Measurements from ENCODE around the gene LIMS1. TPM values are rescaled to one million over a fixed set of nuclear protein-coding genes. Genes with fewer than 3 reads are reported as not detected.
A peak's percentile ranks its signal among the peaks of the same experiment; 100 is the strongest.

LIMS1 gene
- total RNA-seq, 1 donor from 2014 or later, result 19.4 TPM

DNA sequence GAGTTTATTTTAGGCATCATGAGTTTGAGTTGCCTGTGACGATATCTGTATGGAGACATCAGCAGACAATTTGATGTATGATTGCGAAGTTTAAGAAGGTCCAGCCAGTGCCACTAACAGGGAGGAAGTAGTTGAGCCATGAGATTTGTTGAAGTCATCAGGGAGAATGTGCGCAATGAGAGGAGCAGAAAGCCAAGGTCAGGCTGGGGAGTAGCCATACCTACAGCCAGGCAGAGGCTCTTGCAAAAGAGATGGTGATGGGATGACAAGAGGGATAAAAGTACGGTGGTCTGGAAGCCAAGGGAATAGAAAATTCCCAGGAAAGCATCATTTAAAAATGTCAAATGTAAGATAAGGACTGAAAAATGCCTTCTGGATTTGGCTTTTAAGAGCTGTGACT, 51.2 kb downstream of the LIMS1 start:
- Histone ChIP-seq H3K27me3 (no peaks in the 10 kb centered on the region), H3K4me1 (peaks cover 10% of the 10 kb centered on the region), H3K36me3 (no peaks in the 10 kb centered on the region), H2AFZ (replicated peaks) (no peak overlapping the region), H3F3A (ENCODE audit: low read depth) (no peaks in the 10 kb centered on the region), H4K20me1 (ENCODE audit: low read depth) (no peaks in the 10 kb centered on the region), H3K9ac (no peak overlapping the region), H3K27ac (no peak overlapping the region), H3K9me3 (ENCODE audit: low read depth) (no peaks in the 10 kb centered on the region), H3K4me3 (no peak overlapping the region), H3K4me2 (no peak overlapping the region), H3K79me2 (ENCODE audit: low read depth) (peaks cover 25% of the 10 kb centered on the region)
- TF ChIP-seq EZH2 (IDR thresholded peaks at IDR 0.05) (no peak), EZH2phosphoT487 (IDR thresholded peaks at IDR 0.05) (no peak)
- TF ChIP-seq, protein P1, sequence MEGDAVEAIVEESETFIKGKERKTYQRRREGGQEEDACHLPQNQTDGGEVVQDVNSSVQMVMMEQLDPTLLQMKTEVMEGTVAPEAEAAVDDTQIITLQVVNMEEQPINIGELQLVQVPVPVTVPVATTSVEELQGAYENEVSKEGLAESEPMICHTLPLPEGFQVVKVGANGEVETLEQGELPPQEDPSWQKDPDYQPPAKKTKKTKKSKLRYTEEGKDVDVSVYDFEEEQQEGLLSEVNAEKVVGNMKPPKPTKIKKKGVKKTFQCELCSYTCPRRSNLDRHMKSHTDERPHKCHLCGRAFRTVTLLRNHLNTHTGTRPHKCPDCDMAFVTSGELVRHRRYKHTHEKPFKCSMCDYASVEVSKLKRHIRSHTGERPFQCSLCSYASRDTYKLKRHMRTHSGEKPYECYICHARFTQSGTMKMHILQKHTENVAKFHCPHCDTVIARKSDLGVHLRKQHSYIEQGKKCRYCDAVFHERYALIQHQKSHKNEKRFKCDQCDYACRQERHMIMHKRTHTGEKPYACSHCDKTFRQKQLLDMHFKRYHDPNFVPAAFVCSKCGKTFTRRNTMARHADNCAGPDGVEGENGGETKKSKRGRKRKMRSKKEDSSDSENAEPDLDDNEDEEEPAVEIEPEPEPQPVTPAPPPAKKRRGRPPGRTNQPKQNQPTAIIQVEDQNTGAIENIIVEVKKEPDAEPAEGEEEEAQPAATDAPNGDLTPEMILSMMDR (IDR thresholded peaks at IDR 0.05), result no peak
- Mint-ChIP-seq H3K36me3 (peaks cover 3% of the 10 kb centered on the region), H3K4me1 (peaks cover 22% of the 10 kb centered on the region), H3K27me3 (ENCODE audit: insufficient read depth, low read depth) (peaks cover 2% of the 10 kb centered on the region), H3K9me3 (no peaks in the 10 kb centered on the region), H3K27ac (peak overlapping the region; percentile 20), H3K4me3 (no peak overlapping the region)
- no peak for DNase-seq (ENCODE audit: low spot score)

DNA sequence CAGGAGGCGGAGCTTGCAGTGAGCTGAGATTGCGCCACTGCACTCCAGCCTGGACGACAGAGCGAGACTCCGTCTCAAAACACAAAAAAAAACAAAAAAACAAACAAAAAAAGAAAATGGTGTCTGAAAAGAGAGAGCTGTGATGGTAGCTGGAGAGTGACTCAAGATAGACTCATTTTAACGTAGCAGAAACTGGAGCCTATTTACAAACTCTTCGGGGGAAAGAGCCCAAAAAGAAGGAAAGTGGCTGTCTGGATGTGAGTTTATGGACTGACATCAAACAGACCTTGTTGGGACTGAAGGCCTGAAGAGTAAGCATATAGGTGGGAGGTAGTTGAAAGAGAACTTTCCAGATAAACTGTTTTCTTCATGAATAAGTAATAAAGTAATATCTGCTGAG, 51.8 kb downstream of the LIMS1 start:
- Histone ChIP-seq H3F3A (ENCODE audit: low read depth) (no peaks in the 10 kb centered on the region), H3K9ac (no peak overlapping the region), H3K4me2 (no peak overlapping the region), H4K20me1 (ENCODE audit: low read depth) (no peaks in the 10 kb centered on the region), H3K4me3 (no peak overlapping the region), H3K9me3 (ENCODE audit: low read depth) (no peaks in the 10 kb centered on the region), H3K36me3 (no peaks in the 10 kb centered on the region), H3K27ac (no peak overlapping the region), H3K27me3 (no peaks in the 10 kb centered on the region), H3K79me2 (ENCODE audit: low read depth) (peaks cover 25% of the 10 kb centered on the region), H2AFZ (replicated peaks) (no peak overlapping the region), H3K4me1 (peaks cover 10% of the 10 kb centered on the region)
- DNase-seq (ENCODE audit: low spot score), result no peak
- peaks cover 2% of the 10 kb centered on the region for H3K27me3 Mint-ChIP-seq (ENCODE audit: insufficient read depth, low read depth)
- no peak overlapping the region for H3K27ac Mint-ChIP-seq
- H3K4me1 Mint-ChIP-seq, result peaks cover 27% of the 10 kb centered on the region
- no peaks in the 10 kb centered on the region for H3K9me3 Mint-ChIP-seq
- H3K36me3 Mint-ChIP-seq, result peaks cover 7% of the 10 kb centered on the region
- TF ChIP-seq, protein P1 (IDR thresholded peaks at IDR 0.05), result no peak
- TF ChIP-seq EZH2phosphoT487 (IDR thresholded peaks at IDR 0.05), result no peak
- TF ChIP-seq EZH2 (IDR thresholded peaks at IDR 0.05), result no peak
- no peak overlapping the region for H3K4me3 Mint-ChIP-seq

DNA sequence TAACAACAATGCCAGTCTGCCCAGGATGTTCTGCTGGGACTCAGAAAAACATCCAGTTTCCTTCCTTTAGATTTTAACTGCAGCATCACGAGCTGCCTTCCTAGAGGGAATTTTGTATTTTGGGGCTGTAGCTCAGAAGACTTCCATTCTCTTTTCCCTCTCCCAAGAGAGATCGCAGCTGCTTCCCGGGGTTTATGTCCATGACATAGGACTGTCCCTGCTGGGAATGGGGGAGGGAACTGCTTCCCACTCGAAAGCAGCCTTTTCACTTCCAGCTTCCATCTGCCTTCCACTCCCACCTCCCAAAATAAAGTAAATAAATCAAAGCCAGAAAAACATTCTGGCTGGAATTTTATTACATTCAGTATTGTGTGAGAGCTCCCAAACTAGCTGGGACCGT, 52.4 kb downstream of the LIMS1 start:
- Histone ChIP-seq H3K27me3 (no peaks in the 10 kb centered on the region), H3F3A (ENCODE audit: low read depth) (no peaks in the 10 kb centered on the region), H3K9me3 (ENCODE audit: low read depth) (no peaks in the 10 kb centered on the region), H3K4me1 (peaks cover 10% of the 10 kb centered on the region), H3K36me3 (no peaks in the 10 kb centered on the region), H3K4me2 (no peak overlapping the region), H3K9ac (no peak overlapping the region), H3K79me2 (ENCODE audit: low read depth) (peaks cover 25% of the 10 kb centered on the region), H3K4me3 (no peak overlapping the region), H4K20me1 (ENCODE audit: low read depth) (no peaks in the 10 kb centered on the region), H2AFZ (replicated peaks) (no peak overlapping the region), H3K27ac (no peak overlapping the region)
- Mint-ChIP-seq H3K4me3 (no peak overlapping the region), H3K4me1 (peaks cover 27% of the 10 kb centered on the region), H3K36me3 (peaks cover 8% of the 10 kb centered on the region), H3K27ac (no peak overlapping the region), H3K9me3 (no peaks in the 10 kb centered on the region), H3K27me3 (ENCODE audit: insufficient read depth, low read depth) (peaks cover 2% of the 10 kb centered on the region)
- TF ChIP-seq, protein P1 (IDR thresholded peaks at IDR 0.05), result no peak
- no peak for TF ChIP-seq EZH2 (IDR thresholded peaks at IDR 0.05)
- TF ChIP-seq EZH2phosphoT487 (IDR thresholded peaks at IDR 0.05), result no peak
- DNase-seq (ENCODE audit: low spot score), result no peak
